KOPT-K1 (cell line): ENCODE data around the gene HNRNPUL1.
"Not testable (repeated sequence)": the region's sequence is repeated elsewhere in the genome, so short reads cannot be mapped to it uniquely, and the experiment has no call there.

Experiments used
- H3K27ac ChIP-seq: fragments of 200-600 bp; sonication (generic); 2 replicates; pipeline ENCODE4 v1.5.1; 2016; ENCODE audit warnings: antibody characterized with exemption, mild to moderate bottlenecking, low read depth, low read length; ENCODE audit not compliant: poor library complexity, severe bottlenecking
- H3K36me3 ChIP-seq: fragments of 200-600 bp; sonication (generic); 2 replicates; pipeline ENCODE4 v1.5.1; 2017; ENCODE audit warnings: antibody characterized with exemption, mild to moderate bottlenecking, low read length, moderate library complexity; ENCODE audit not compliant: insufficient read depth
- H3K9me3 ChIP-seq: fragments of 200-600 bp; sonication (generic); 2 replicates; pipeline ENCODE4 v1.5.1; 2017; ENCODE audit warnings: antibody characterized with exemption, low read length, mild to moderate bottlenecking; ENCODE audit not compliant: insufficient read depth, poor library complexity, severe bottlenecking

The HNRNPUL1 gene

GRCh38 chr19:41253660-41254059, 10.5 kb upstream of the HNRNPUL1 start:
- H3K9me3 ChIP-seq: no peaks in the 10 kb centered on the region
- no peak overlapping the region for H3K27ac ChIP-seq
- H3K36me3 ChIP-seq: no peaks in the 10 kb centered on the region

GRCh38 chr19:41255171-41255570, 9.0 kb upstream of the HNRNPUL1 start:
- Histone ChIP-seq H3K9me3 (no peaks in the 10 kb centered on the region), H3K36me3 (no peaks in the 10 kb centered on the region), H3K27ac (no peak overlapping the region)

- Histone ChIP-seq H3K27ac (no peak overlapping the region), H3K9me3 (no peaks in the 10 kb centered on the region), H3K36me3 (peaks cover 4% of the 10 kb centered on the region)
These were observed 2.5 kb upstream of the HNRNPUL1 start for GRCh38 chr19:41261474-41262190.

GRCh38 chr19:41263042-41263849, 926 bp upstream of the HNRNPUL1 start:
- Histone ChIP-seq H3K9me3 (no peaks in the 10 kb centered on the region), H3K36me3 (peaks cover 20% of the 10 kb centered on the region)

GRCh38 chr19:41264581-41265394, 616 bp downstream of the HNRNPUL1 start:
- H3K36me3 ChIP-seq: peaks cover 35% of the 10 kb centered on the region
- H3K27ac ChIP-seq: peak overlapping the region; percentile 99
- no peaks in the 10 kb centered on the region for H3K9me3 ChIP-seq

More at GRCh38 chr19:41263042-41263849, 926 bp upstream of the HNRNPUL1 start:
- peak overlapping the region; percentile 90 for H3K27ac ChIP-seq

GRCh38 chr19:41265395-41266153, 1.4 kb downstream of the HNRNPUL1 start:
- H3K9me3 ChIP-seq: no peaks in the 10 kb centered on the region
- peaks cover 43% of the 10 kb centered on the region for H3K36me3 ChIP-seq
- H3K27ac ChIP-seq: peak overlapping the region; percentile 99

- H3K36me3 ChIP-seq: peaks cover 78% of the 10 kb centered on the region
- no peak overlapping the region for H3K27ac ChIP-seq
These were observed 4.9 kb downstream of the HNRNPUL1 start for GRCh38 chr19:41269055-41269454.

GRCh38 chr19:41269571-41269970, 5.4 kb downstream of the HNRNPUL1 start:
- Histone ChIP-seq H3K27ac (no peak overlapping the region), H3K36me3 (peaks cover 83% of the 10 kb centered on the region), H3K9me3 (no peaks in the 10 kb centered on the region)

More at GRCh38 chr19:41269055-41269454, 4.9 kb downstream of the HNRNPUL1 start:
- no peaks in the 10 kb centered on the region for H3K9me3 ChIP-seq

GRCh38 chr19:41273076-41273475, 8.9 kb downstream of the HNRNPUL1 start:
- Histone ChIP-seq H3K27ac (no peak overlapping the region), H3K36me3 (peaks cover 100% of the 10 kb centered on the region), H3K9me3 (no peaks in the 10 kb centered on the region)

GRCh38 chr19:41274802-41275201, 10.6 kb downstream of the HNRNPUL1 start:
- Histone ChIP-seq H3K36me3 (peaks cover 100% of the 10 kb centered on the region), H3K9me3 (no peaks in the 10 kb centered on the region), H3K27ac (no peak overlapping the region)

GRCh38 chr19:41276231-41276630, 12.1 kb downstream of the HNRNPUL1 start:
- H3K36me3 ChIP-seq: peaks cover 100% of the 10 kb centered on the region

GRCh38 chr19:41278478-41278877, 14.3 kb downstream of the HNRNPUL1 start:
- Histone ChIP-seq H3K27ac (no peak overlapping the region), H3K36me3 (peaks cover 100% of the 10 kb centered on the region), H3K9me3 (no peaks in the 10 kb centered on the region)

More at GRCh38 chr19:41276231-41276630, 12.1 kb downstream of the HNRNPUL1 start:
- H3K27ac ChIP-seq: no peak overlapping the region
- H3K9me3 ChIP-seq: no peaks in the 10 kb centered on the region

GRCh38 chr19:41288673-41289530, 24.7 kb downstream of the HNRNPUL1 start:
- Histone ChIP-seq H3K36me3 (peaks cover 100% of the 10 kb centered on the region), H3K9me3 (no peaks in the 10 kb centered on the region), H3K27ac (no peak overlapping the region)

- H3K9me3 ChIP-seq, H3K27ac ChIP-seq: not testable (repeated sequence)
- peaks cover 100% of the 10 kb centered on the region for H3K36me3 ChIP-seq
These were observed 25.6 kb downstream of the HNRNPUL1 start for GRCh38 chr19:41289814-41290213.
